Activated CD4-positive, CD25-positive, alpha-beta regulatory T cell treated with anti-CD3 and anti-CD28 coated beads, Interleukin-2, amount 50 U/mL, for 16 hours (primary cell): ENCODE results near the gene AFG1L.
"Not testable (repeated sequence)": the region's sequence is repeated elsewhere in the genome, so short reads cannot be mapped to it uniquely, and the experiment has no call there.

Experiments
- DNase-seq: peaks from one replicate; pipeline ENCODE4 v3.0.0-alpha.2; 2020; ENCODE audit warnings: low read depth, low spot score

AFG1L gene

DNA sequence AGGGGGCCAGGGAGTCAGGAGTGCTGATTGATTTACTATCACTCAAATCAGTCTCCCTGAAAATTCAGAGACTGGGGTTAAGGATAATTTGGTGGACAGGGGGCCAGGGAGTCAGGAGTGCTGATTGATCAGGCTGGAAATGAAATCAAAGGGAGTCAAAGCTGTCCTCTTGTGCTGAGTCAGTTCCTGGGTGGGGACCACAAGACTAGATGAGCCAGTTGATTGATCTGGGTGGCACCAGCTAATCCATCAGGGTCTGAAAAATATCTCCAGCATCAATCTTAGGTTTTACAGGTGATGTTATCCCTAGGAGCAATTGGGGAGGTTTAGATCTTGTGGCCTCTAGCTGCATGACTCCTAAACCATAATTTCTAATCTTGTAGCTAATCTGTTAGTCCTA lies 6.1 kb upstream of the AFG1L start:
- DNase-seq, result no peak

DNA sequence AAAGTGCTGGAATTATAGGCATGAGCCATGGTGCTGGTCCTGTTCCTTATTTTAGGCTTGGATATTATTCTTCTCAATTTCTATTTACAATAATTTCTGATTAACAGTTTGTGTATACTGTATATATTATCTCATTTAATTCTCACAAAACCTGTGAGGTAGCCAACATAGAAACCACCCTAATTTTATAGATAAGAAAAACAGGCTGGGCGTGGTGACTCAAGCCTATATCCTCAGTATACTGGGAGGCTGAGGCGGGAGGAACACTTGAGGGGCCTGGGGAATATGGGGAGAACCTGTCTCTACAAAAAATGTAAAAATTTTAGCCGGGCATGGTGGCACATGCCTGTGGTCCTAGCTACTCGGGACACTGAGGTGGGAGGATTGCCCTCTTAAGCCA lies 3.8 kb upstream of the AFG1L start:
- DNase-seq, result no peak

DNA sequence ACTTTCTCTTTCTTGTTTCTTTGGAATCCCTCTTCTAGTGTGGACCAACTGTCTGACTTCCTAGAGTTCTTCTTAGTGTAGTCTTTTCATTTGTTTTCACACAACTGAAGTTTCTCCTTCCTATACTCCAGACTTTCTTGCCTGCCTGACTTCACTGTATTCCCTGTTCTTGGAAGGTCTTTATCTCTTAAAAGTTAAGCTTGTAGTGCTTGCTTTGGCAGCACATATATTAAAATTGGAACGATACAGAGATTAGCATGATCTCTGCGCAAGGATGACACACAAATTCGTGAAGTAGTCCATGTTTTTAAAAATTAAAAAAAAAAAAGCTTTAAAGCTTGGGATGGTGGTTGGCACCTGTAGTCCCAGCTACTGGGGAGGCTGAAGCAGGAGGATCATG lies 2.3 kb upstream of the AFG1L start:
- DNase-seq, result not testable (repeated sequence)

DNA sequence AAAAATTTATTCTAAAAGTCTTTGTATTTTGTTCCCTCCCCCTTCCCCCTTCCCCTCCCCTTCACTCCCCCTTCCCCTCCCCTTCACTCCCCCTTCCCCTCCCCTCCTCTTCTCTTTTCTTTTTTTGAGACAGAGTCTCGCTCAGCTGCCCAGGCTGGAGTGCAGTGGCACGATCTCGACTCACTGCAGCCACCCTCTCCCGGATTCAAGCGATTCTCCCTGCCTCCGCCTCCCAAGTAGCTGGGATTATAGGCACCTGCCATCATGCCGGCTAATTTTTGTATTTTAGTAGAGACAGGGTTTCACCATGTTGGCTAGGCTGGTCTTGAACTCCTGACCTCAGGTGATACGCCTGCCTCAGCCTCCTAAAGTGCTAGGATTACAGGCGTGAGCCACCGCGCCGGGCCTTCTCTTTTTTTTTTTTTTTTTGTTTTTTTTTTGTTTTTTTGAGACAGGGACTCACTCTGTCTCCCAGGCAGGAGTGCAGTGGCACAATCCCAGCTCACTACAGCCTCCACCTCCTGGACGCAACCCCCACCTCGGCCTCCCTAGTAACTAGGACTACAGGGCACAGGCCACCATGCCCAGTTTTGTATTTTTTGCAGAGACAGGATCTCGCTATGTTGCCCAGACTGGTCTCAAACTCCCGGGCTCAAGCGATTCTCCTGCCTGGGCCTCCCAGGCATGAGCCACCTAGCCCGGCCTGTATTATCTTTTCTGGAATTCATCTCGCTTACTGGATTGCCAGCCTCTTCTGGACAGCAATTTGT lies 1.1 kb upstream of the AFG1L start:
- no peak for DNase-seq

DNA sequence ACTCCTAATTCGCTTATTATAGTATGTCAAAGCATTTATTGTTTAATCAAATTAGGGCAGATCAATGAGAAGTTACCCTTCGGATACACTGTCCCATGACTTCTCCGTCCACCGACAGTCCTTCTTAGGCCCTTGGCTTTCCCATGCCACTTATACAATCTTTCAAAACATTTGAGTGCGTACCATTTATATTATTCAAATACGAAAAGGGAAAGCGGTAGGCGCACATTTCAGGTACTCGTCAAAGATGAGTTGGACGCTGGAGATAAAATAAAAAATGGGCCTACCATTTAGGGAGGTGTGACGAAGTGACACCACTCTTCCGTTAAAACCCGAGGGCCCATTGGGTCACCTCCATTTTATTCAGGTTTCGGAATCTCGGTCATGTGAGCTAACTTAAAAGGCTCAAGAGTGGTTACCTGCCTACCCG lies 542 bp upstream of the AFG1L start:
- no peak for DNase-seq

DNA sequence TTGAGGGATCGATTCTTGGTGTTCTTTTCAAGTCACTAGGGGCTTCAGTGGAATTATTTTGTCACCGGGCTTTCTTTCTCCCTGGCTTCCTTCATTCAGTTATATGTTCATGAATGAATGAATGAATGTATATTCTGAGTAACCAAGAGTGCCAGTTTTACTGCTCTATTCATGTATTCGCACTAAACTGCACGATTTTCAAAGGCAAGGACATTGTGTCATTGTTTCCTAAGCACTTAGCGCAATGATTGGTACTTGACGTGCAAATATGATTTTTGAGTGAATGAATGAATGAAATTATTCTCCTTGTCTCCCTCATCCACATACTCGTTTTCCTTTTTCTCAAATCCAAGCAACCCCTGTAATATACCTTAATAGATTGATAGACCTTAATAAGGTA lies 822 bp downstream of the AFG1L start:
- no peak for DNase-seq

DNA sequence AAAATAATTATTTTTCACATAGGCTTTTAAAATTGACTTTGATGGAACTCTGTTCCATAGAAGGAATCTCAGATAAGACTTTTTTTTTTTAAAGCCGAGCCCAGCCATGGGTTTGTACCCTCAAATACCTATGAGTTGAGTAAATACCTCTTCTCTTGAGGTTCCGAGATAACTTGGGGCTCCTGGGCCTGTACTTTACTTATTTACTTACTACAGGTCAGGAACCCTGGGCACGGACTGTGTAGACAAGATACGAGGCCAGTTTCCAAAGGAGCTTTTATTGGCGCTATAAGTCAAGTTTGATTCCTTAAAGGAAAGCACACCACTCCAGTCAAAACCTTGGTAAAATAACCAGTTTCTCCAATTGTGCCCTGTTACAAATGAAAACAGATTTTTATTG lies 7.5 kb downstream of the AFG1L start:
- no peak for DNase-seq

DNA sequence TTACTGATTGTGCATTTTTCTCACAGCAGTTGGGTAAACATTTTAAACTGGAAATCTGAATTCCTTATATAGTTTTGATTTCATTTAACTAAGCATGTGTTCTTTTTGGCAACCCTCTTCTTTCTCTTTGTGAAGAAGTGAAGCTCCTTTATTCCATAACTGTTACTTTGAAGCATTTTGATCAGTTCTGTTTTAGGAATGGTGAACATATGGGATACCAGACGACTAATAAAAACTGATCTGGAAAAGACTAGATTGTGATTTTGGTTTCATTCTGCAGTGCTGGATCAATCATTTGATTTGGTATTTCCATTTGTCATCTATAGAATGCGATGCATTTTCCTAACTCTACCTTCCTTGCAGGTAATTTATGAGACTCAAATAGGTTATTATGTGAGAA lies 9.8 kb downstream of the AFG1L start:
- DNase-seq, result no peak

DNA sequence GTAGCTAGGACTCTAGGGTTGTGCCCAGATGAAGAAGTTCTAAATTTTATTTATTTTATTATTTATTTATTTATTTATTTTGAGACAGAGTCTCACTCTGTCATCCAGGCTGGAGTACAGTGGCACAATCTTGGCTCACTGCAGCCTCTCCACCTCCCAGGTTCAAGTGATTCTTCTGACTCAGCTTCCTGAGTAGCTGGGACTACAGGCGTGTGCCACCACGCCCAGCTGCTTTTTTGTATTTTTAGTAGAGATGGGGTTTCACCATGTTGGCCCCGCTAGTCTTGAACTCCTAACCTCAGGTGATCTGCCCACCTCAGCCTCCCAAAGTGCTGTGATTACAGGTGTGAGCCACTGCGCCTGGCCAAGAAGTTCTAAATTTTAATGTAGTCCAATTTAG lies 13.8 kb downstream of the AFG1L start:
- not testable (repeated sequence) for DNase-seq

DNA sequence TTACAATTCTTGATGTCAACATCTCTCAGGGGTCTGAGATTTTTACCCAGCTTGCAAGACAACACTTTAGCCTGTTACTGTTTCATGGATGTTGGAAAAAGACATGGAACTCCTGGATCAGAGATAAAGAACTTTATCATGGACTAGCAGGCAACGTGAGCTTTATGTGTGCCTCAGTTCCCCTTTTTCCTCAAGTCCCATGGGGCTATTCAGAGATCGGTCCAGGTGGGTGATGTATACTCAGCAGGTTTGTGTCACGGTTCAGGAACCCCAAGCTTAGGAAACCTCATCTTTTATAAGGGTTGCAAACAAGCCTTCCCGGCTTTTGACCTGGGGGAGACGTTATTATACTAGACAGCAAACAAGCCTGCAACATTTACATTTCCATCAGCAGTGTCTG lies 15.0 kb downstream of the AFG1L start:
- no peak for DNase-seq

DNA sequence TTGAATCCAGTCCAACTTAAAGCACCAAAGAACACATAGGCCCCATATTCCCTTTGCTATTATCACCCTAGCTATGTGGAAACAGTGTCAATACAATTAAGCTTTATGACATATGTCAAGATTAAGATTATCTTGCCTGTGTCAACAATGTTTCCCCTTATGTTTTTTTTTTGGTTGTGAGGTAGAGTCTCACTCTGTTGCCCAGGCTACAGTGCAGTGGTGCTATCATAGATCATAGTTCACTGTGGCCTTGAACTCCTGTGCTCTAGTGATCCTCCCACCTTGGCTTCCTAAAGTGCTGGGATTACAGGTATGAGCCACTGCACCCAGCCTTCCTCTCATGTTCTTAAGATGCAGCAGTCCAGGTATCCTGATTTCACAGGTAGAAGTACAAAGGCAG lies 17.8 kb downstream of the AFG1L start:
- no peak for DNase-seq

DNA sequence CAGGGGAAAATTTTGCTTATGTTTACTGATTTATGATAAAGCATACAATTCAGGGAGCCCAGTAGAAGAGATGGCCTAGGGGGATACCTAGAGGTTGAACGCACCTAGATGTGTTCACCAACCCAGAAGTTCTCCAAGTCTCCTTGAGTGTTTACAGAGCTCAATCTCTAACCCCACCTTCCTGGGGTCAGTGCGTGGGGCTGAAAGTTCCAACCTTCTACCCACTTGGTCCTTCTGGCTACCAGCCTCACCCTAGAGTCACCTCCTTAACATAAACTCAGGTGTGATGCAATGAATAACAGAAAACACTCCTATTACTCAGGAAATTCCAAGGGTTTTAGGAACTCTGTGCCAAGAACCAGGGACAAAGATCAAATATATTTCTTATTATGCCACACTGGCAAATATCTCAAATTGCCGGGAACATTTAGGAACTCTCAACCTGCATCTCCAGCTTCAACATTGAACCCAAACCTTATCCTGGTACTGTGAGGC lies 26.4 kb downstream of the AFG1L start:
- DNase-seq, result no peak

DNA sequence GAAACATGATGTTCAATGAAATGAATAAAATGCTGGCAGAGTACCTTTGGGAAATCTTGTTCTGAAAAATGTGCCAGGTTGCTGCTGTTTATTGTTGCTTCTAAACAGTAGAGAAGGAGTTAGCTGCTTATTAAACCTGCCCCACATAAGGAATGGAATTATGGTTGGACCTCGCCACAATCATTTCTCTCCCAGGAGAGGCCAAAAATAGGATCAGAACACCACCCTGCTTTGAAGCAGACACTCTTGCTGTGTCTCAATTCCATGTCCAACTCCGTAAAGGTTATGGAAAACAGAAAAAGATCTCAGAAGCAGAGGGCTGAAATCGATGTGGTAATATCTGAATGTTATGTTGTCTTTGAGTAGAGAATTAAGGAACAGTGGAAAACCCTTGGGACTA lies 27.9 kb downstream of the AFG1L start:
- no peak for DNase-seq

DNA sequence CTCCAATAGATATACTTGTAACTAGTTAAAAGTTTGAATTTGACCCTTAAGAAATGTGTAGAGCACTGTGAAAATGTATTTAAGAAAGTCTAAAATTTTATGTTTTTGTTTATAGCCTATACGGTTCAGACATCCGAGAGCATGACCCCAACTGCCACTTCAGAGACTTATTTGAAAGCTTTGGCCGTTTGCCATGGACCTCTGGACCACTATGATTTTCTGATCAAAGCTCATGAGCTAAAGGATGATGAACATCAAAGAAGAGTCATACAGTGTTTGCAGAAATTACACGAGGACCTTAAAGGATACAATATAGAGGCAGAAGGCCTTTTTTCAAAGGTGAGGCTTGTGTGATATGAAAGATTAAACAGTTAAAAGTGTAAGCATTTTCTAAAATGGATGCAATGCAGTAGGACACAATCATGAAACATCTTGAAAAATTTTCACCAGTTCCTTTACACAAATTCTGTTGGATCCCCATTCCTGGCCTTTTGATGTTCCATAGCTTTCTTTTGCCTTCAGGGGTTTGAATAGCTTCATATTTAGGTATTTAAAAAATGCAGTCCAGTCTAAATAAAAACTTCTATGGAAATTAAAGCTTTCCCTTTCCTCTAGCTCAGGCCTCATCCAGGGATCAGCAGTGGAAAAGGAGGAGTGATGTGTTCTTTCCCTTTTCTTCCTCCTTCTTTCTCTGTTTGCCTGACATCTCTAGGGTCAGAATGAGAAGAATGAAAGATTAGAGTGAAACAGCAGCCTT lies 29.0 kb downstream of the AFG1L start:
- DNase-seq, result no peak

DNA sequence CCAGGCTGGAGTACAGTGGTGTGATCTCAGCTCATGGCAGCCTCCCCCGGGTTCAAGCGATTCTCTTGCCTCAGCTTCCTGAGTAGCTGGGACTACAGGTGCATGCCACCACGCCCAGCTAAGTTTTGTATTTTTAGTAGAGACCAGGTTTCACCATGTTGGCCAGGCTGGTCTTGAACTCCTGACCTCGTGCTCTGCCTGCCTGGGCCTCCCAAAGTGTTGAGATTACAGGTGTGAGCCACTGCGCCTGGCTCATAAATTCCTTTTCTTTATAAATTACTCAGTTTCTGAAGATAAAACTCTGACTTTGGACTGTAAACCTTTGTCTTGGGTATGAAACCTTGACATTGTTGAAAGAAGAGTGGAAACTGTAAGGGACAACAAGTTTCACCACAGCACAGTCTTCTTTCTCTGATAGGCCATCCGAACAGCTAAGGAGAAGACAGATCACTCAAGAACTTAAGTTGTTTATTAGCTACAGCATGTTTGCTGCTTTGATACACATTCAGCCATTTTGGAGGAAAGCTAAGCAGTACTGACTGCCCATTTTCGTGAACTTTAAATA lies 35.4 kb downstream of the AFG1L start:
- not testable (repeated sequence) for DNase-seq

DNA sequence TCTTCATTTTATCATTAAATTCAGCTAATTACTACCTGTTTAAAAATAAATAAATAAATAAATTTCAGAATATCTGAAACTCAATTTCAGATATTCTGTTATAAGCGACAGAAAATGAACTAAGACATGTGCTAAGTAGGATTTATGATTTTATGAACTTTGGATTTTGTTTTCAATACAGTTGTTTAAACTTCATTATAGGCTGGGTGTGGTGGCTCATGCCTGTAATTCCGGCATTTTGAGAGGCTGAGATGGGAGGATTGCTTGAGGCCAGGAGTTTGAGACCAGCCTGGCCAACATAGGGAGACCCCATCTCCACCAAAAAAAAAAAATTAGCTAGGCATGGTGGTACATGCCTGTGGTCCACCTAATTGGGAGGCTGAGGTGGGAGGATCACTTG lies 36.0 kb downstream of the AFG1L start:
- DNase-seq, result no peak

DNA sequence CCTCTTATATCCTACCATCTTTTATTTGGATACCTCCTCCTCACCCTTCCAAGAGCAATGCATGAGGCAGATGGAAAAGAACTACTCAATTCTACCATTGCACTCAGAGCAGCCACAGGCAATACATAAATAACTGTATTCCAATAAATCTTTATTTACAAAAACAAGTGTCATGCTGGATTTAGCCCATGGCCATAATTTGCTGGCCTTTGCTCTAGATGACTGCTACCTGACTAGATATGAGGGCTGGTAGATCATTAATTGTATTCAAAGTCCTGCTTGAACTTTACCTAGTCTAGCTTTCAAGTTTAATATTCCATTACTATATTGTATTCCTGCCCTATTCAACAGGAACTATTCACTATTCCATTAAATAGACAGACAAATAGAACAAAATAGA lies 37.1 kb downstream of the AFG1L start:
- no peak for DNase-seq

DNA sequence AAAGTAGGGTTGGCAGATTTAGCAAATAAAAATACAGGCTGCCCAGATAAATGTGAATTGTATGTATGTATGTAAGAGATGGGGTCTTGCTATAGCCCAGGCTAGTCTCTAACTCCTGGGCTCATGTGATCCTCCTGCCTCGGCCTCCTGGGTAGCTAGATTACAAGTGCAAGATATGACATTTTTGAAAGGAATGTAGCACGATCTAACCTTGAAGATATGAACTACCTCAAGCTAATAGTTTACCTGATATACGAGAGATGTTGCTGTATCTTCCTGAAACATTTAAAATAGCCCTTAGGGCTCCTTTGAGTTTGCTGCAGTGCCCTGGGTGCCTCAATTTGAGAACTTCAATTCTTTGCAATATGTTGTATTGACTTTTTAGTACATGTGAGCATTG lies 42.1 kb downstream of the AFG1L start:
- no peak for DNase-seq

DNA sequence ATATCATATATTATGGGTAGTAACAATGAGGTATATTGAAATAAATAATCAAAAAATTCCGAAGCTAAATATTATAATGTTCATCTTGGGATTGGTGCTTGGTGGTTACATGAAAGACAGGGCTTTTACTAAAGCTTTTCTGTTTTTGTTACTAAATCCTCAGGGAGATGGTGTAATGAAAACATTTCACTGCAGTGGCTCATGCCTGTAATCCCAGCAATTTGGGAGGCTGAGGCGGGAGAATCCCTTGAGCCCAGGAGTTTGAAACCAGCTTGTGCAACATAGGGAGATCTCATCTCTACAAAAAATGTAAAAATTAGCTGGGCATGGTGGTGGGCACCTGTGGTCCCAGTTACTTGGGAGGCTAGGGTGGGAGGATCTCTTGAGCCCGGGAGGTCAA lies 42.9 kb downstream of the AFG1L start:
- DNase-seq, result no peak

DNA sequence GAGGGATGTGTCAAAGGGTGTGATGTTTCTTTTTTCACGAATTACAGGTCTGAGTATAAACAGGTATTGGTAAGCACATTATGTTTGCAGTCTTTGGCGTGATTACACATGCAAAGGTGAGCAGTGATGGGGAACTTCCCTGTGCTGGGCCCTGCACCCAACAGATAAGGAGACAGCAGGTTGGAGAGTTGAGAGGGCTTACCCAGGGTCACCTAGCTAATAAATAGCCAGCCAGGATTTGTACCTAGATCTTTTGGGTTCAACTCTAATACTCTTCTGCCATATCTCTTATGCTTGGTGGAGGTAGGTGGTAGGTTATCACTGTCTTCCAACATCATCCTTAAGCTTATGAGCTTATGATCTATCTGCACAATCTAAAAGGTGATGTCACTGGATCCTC lies 46.5 kb downstream of the AFG1L start:
- no peak for DNase-seq

DNA sequence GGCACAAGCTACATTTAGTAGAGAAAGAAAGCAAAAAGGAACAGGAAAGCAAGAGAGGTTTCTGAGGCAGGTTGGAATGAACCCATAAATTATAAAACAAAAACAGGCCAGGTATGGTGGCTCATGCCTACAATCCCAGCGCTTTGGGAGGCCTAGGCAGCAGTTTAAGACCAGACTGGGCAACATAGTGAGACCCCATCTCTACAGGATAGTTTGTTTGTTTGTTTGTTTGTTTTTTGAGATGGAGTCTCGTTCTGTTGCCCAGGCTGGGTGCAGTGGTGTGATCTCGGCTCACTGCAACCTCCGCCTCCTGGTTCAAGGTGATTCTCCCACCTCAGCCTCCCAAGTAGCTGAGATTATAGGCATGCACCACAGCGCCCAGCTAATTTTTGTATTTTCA lies 49.0 kb downstream of the AFG1L start:
- DNase-seq, result no peak

DNA sequence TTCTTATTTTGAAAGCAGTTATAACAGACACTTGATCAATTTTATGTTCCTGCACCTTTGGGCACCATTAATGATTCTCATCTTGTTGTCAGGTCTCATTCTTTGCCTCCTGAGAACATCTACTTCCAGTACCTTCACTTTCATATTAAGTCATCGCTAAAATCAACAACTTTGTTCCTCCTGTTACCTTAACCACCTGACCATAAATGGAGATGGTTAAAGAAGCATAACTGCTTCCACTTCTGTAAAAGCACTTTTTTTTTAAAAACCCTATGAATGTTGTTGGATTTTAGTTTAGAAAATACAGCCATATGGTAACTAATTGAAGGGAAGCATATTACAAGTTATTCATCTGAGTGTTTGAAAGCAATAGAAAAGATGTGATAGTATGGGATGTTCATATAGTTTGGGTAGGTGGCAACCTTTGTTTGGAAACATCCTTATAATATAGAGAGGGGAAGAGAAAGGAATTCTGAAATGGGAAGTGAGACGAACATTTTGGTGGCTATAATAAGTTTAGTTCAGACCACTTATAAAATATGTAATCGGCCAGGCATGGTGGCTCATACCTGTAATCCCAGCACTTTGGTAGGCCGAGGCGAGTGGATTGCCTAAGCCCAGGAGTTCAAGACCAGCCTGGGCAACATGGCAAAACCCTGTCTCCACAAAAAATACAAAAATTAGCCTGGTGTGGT lies 53.9 kb downstream of the AFG1L start:
- no peak for DNase-seq
